T-helper 2 cell (primary cell): Measurements from ENCODE around the gene RPRD1B.

ENCODE experiments used
- DNase-seq, 5 experiments: peaks; one replicate each; pipeline versions ENCODE4 v3.0.0 to v3.0.0-alpha.2; 2012 to 2022

RPRD1B gene

GRCh38 chr20:38040276-38040675 is 6.7 kb downstream of the RPRD1B start:
- DNase-seq: no peak

GRCh38 chr20:38043512-38044300 is 10.2 kb downstream of the RPRD1B start:
- no peak for DNase-seq

GRCh38 chr20:38044685-38045084 is 11.1 kb downstream of the RPRD1B start:
- no peak for DNase-seq

GRCh38 chr20:38046572-38046971 is 13.0 kb downstream of the RPRD1B start:
- no peak for DNase-seq

- DNase-seq: no peak
These were observed 16.3 kb downstream of the RPRD1B start for GRCh38 chr20:38049800-38050199.

- no peak for DNase-seq
These were observed 17.1 kb downstream of the RPRD1B start for GRCh38 chr20:38050686-38051085.

- DNase-seq: no peak
These were observed 19.3 kb downstream of the RPRD1B start for GRCh38 chr20:38052870-38053269.

GRCh38 chr20:38054647-38055046 is 21.1 kb downstream of the RPRD1B start:
- no peak for DNase-seq

GRCh38 chr20:38055294-38055693 is 21.7 kb downstream of the RPRD1B start:
- no peak for DNase-seq

GRCh38 chr20:38055848-38056247 is 22.3 kb downstream of the RPRD1B start:
- DNase-seq: no peak

- peak; percentile 48 to 69 (median 62) for DNase-seq
These were observed 23.9 kb downstream of the RPRD1B start for GRCh38 chr20:38057351-38057972.

- DNase-seq: no peak
These were observed 26.3 kb downstream of the RPRD1B start for GRCh38 chr20:38059832-38060231.

GRCh38 chr20:38060536-38060935 is 27.0 kb downstream of the RPRD1B start:
- DNase-seq: no peak

GRCh38 chr20:38061109-38061508 is 27.6 kb downstream of the RPRD1B start:
- no peak for DNase-seq

GRCh38 chr20:38062890-38063289 is 29.3 kb downstream of the RPRD1B start:
- no peak for DNase-seq

GRCh38 chr20:38063911-38064530 is 30.5 kb downstream of the RPRD1B start:
- no peak for DNase-seq

- DNase-seq: no peak
These were observed 32.3 kb downstream of the RPRD1B start for GRCh38 chr20:38065764-38066375.

- DNase-seq: no peak
These were observed 33.6 kb downstream of the RPRD1B start for GRCh38 chr20:38066969-38067716.

- no peak for DNase-seq
These were observed 34.3 kb downstream of the RPRD1B start for GRCh38 chr20:38067717-38068365.

- DNase-seq: no peak
These were observed 39.4 kb downstream of the RPRD1B start for GRCh38 chr20:38072898-38073297.

- peak in 1 of 5 experiments; percentile 34 for DNase-seq
These were observed 39.9 kb downstream of the RPRD1B start for GRCh38 chr20:38073307-38074071.
